HG02678 (cell line): ENCODE measurements around the gene TEKTIP1.
"Not testable (repeated sequence)": the region's sequence is repeated elsewhere in the genome, so short reads cannot be mapped to it uniquely, and the experiment has no call there.

Source experiments
- ATAC-seq: cut with Tn5 transposase; IDR thresholded peaks from one replicate; pipeline ENCODE4 v1.9.1; 2021; ENCODE audit warnings: mild to moderate bottlenecking, moderate library complexity; ENCODE audit not compliant: unreplicated experiment

The TEKTIP1 gene

GRCh38 chr19:3522421-3523360, 16.3 kb upstream of the TEKTIP1 start:
- ATAC-seq = no peak

GRCh38 chr19:3523361-3524077, 15.5 kb upstream of the TEKTIP1 start:
- no peak for ATAC-seq

- ATAC-seq = no peak
Measured at GRCh38 chr19:3524078-3524842, 14.7 kb upstream of the TEKTIP1 start.

- no peak for ATAC-seq
Measured at GRCh38 chr19:3524904-3525451, 14.0 kb upstream of the TEKTIP1 start.

GRCh38 chr19:3526507-3527237, 12.3 kb upstream of the TEKTIP1 start:
- ATAC-seq = no peak

GRCh38 chr19:3527238-3527910, 11.6 kb upstream of the TEKTIP1 start:
- ATAC-seq = no peak

GRCh38 chr19:3528080-3528479, 10.9 kb upstream of the TEKTIP1 start:
- no peak for ATAC-seq

- ATAC-seq = no peak
Measured at GRCh38 chr19:3528539-3529211, 10.3 kb upstream of the TEKTIP1 start.

- not testable (repeated sequence) for ATAC-seq
Measured at GRCh38 chr19:3529299-3529698, 9.7 kb upstream of the TEKTIP1 start.

GRCh38 chr19:3530389-3530788, 8.6 kb upstream of the TEKTIP1 start:
- no peak for ATAC-seq

GRCh38 chr19:3531716-3532115, 7.3 kb upstream of the TEKTIP1 start:
- no peak for ATAC-seq

GRCh38 chr19:3532154-3532786, 6.7 kb upstream of the TEKTIP1 start:
- no peak for ATAC-seq

- no peak for ATAC-seq
Measured at GRCh38 chr19:3533033-3533432, 5.9 kb upstream of the TEKTIP1 start.

- ATAC-seq = no peak
Measured at GRCh38 chr19:3533563-3534216, 5.3 kb upstream of the TEKTIP1 start.

- no peak for ATAC-seq
Measured at GRCh38 chr19:3534375-3535234, 4.4 kb upstream of the TEKTIP1 start.

GRCh38 chr19:3535235-3535535, 3.8 kb upstream of the TEKTIP1 start:
- no peak for ATAC-seq

- no peak for ATAC-seq
Measured at GRCh38 chr19:3535563-3535965, 3.4 kb upstream of the TEKTIP1 start.
